Liver (tissue), 9 donors: ENCODE data around the gene AP1S3. TPM values are rescaled to one million over a fixed set of nuclear protein-coding genes. Genes with fewer than 3 reads are reported as not detected.

Experiments used
- DNase-seq: peaks from one replicate; pipeline ENCODE4 v3.0.0-alpha.2; 2017; ENCODE audit warnings: low spot score
- H3K27ac ChIP-seq, 2 donors: one replicate each; pipeline ENCODE4 v1.7.0; 2013; ENCODE audit warnings: inconsistent platforms in 2 of 2, low read length in 2 of 2, control low read depth in 1 of 2, low read depth in 1 of 2, mild to moderate bottlenecking in 1 of 2
- H3K27me3 ChIP-seq, 4 donors: one replicate each; pipeline versions ENCODE4 v1.6.1 to v1.7.0; 2013; ENCODE audit warnings: low read length in 3 of 4, inconsistent platforms in 1 of 4, mild to moderate bottlenecking in 1 of 4, moderate library complexity in 1 of 4; ENCODE audit not compliant: control insufficient read depth in 4 of 4, insufficient read depth in 4 of 4
- H3K36me3 ChIP-seq, 4 donors: one replicate each; pipeline versions ENCODE4 v1.6.1 to v1.7.0; 2013; ENCODE audit warnings: low read length in 3 of 4, mild to moderate bottlenecking in 3 of 4, low read depth in 1 of 4, moderate library complexity in 1 of 4; ENCODE audit not compliant: control insufficient read depth in 4 of 4, insufficient read depth in 3 of 4
- H3K4me1 ChIP-seq, 4 donors: one replicate each; pipeline versions ENCODE4 v1.6.1 to v1.7.0; 2013; ENCODE audit warnings: low read length in 3 of 4, mild to moderate bottlenecking in 3 of 4, moderate library complexity in 1 of 4; ENCODE audit not compliant: control insufficient read depth in 4 of 4, insufficient read depth in 4 of 4
- H3K4me3 ChIP-seq, 3 donors: one replicate each; pipeline versions ENCODE4 v1.6.1 to v1.7.0; 2013; ENCODE audit warnings: low read length in 3 of 3, control low read depth in 1 of 3, low read depth in 1 of 3, mild to moderate bottlenecking in 1 of 3
- H3K9ac ChIP-seq, 2 donors: one replicate each; pipeline ENCODE4 v1.7.0; 2013; ENCODE audit warnings: low read length in 2 of 2, mild to moderate bottlenecking in 2 of 2, moderate library complexity in 2 of 2, control low read depth in 1 of 2, low read depth in 1 of 2
- H3K9me3 ChIP-seq, 4 donors: one replicate each; pipeline versions ENCODE4 v1.6.1 to v1.7.0; 2013; ENCODE audit warnings: low read length in 3 of 4; ENCODE audit not compliant: control insufficient read depth in 4 of 4
- CTCF ChIP-seq: fragments of 150-350 bp; IDR thresholded peaks from 2 replicates; pipeline ENCODE4 v1.5.1; 2017; ENCODE audit warnings: improper control_type of control experiment, low read depth, low read length; ENCODE audit not compliant: missing input control
- EGR1 ChIP-seq, 2 donors: IDR thresholded peaks; 2 replicates each; pipeline ENCODE4 v1.6.1; 2016 to 2018; ENCODE audit warnings: antibody characterized with exemption in 2 of 2, low read depth in 2 of 2
- FOXA1 ChIP-seq: IDR thresholded peaks from 2 replicates; pipeline ENCODE4 v1.6.1; 2016; ENCODE audit warnings: antibody characterized with exemption
- FOXA2 ChIP-seq: IDR thresholded peaks from 2 replicates; pipeline ENCODE4 v1.6.1; 2016; ENCODE audit warnings: antibody characterized with exemption
- GABPA ChIP-seq, 2 donors: IDR thresholded peaks in 1 of 2; conservative IDR thresholded peaks in 1 of 2; 2 replicates each; pipeline ENCODE4 v1.6.1; 2016; ENCODE audit warnings: antibody characterized with exemption in 2 of 2, mild to moderate bottlenecking in 1 of 2, moderate library complexity in 1 of 2
- HNF4A ChIP-seq, 2 donors: conservative IDR thresholded peaks; 2 replicates each; pipeline ENCODE4 v1.6.1; 2016; ENCODE audit warnings: antibody characterized with exemption in 2 of 2, mild to moderate bottlenecking in 2 of 2
- HNF4G ChIP-seq: IDR thresholded peaks from 2 replicates; pipeline ENCODE4 v1.6.1; 2016; ENCODE audit warnings: antibody characterized with exemption
- JUND ChIP-seq, 2 donors: IDR thresholded peaks; 2 replicates each; pipeline ENCODE4 v1.6.1; 2016; ENCODE audit warnings: antibody characterized with exemption in 2 of 2
- MAX ChIP-seq: IDR thresholded peaks from 2 replicates; pipeline ENCODE4 v1.6.1; 2016; ENCODE audit warnings: antibody characterized with exemption
- NR2F2 ChIP-seq: IDR thresholded peaks from 2 replicates; pipeline ENCODE4 v1.6.1; 2016; ENCODE audit warnings: antibody characterized with exemption
- RAD21 ChIP-seq, 2 donors: IDR thresholded peaks; 2 replicates each; pipeline ENCODE4 v1.6.1; 2016; ENCODE audit warnings: antibody characterized with exemption in 2 of 2, mild to moderate bottlenecking in 2 of 2
- RXRA ChIP-seq, 2 donors: IDR thresholded peaks; 2 replicates each; pipeline ENCODE4 v1.6.1; 2017 to 2018; ENCODE audit warnings: antibody characterized with exemption in 2 of 2, mild to moderate bottlenecking in 1 of 2
- SP1 ChIP-seq: IDR thresholded peaks from 2 replicates; pipeline ENCODE4 v1.6.1; 2018; ENCODE audit warnings: antibody characterized with exemption, mild to moderate bottlenecking
- TAF1 ChIP-seq: conservative IDR thresholded peaks from 2 replicates; pipeline ENCODE4 v1.6.1; 2016; ENCODE audit warnings: antibody characterized with exemption, mild to moderate bottlenecking
- YY1 ChIP-seq: IDR thresholded peaks from 2 replicates; pipeline ENCODE4 v1.6.1; 2016; ENCODE audit warnings: antibody characterized with exemption, mild to moderate bottlenecking
- WGBS: extraction: QIAGEN DNeasy Blood & Tissue Kit; methylation state at CpG from one replicate; pipeline ENCODE4 v1.1.7; 2013; 5-methylcytosine and 5-hydroxymethylcytosine counted together
- polyA plus RNA-seq, 2 donors: library from polyadenylated mRNA; stranded (reverse) in 1 of 2; unstranded in 1 of 2; fragments of 200-250 nt in 1 of 2; fragments of >200 nt in 1 of 2; fragmentation: Nextera tagmentation in 1 of 2; extraction: Ambion mirVana in 1 of 2; gene quantifications; one replicate each; pipeline versions ENCODE4 v1.2.1 to v1.2.3, GENCODE V29; 2013 to 2015
- total RNA-seq, 2 donors: library from RNA; depleted of rRNA; stranded (reverse); fragments of >200 nt; gene quantifications; one replicate each; pipeline ENCODE4 v1.2.3, GENCODE V29; 2014
- TF ChIP-seq, protein P1 (sequence below): IDR thresholded peaks from 2 replicates; pipeline ENCODE4 v1.6.1; 2016; ENCODE audit warnings: antibody characterized with exemption, mild to moderate bottlenecking
- TF ChIP-seq, protein P2 (sequence below): IDR thresholded peaks from 2 replicates; pipeline ENCODE4 v1.6.1; 2016; ENCODE audit warnings: antibody characterized with exemption
- TF ChIP-seq, protein P3 (sequence below): IDR thresholded peaks from 2 replicates; pipeline ENCODE4 v1.6.1; 2016; ENCODE audit warnings: antibody characterized with exemption
- donor health status: healthy.
- donor health status: healthy.
- donor health status: healthy.
- donor health status: healthy.
- donor health status: healthy.

Gene AP1S3
- total and polyA plus RNA-seq, 4 donors = 1.1 to 3.8 (median 2.4) TPM

DNA sequence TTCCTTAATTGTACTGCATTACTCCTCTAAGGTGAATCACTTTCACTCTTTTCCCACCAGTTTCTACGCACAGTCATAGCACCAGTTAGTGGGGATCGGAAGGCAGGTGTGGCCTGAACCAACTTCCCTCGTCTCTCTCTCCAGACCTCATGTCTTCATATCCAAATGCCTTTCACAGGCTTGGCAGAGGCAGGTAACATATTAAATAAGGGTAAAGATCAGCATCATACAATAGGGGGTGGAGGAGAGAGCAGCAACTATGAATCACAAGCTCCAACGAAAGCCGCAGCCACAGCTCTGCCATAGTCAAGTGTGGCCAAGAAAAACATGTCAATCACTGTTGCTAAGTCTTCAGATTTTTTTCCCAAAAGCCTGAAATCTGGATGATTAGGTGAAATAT lies 40.3 kb downstream of the AP1S3 start (continued):
- TF ChIP-seq RAD21 (IDR thresholded peaks at IDR 0.05) = no peak

DNA sequence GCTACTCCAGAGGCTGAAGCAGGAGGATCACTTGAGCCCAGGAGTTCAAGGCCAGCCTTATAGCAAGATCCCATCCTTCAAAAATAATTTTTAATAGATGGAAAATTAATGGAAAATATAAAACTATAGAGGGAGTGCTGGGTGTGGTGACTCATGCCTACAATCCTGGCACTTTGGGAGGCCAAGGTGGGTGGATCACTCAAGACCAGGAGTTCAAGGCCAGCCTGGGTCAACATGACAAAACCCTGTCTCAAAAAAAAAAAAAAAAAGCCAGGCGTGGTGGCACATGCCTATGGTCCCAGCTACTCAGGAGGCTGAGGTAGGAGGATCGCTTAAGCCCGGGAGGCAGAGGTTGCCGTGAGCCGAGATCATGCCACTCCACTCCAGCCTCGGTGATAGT lies 48.0 kb downstream of the AP1S3 start:
- Histone ChIP-seq H3K27ac (no peak overlapping the region), H3K9ac (no peak overlapping the region)
- TF ChIP-seq HNF4G (no peak), NR2F2 (no peak), YY1 (no peak), JUND (IDR thresholded peaks at IDR 0.05) (no peak), FOXA2 (no peak), SP1 (no peak), HNF4A (conservative IDR thresholded peaks at IDR 0.05) (no peak), RAD21 (IDR thresholded peaks at IDR 0.05) (no peak), MAX (no peak), RXRA (IDR thresholded peaks at IDR 0.05) (no peak), CTCF (no peak), TAF1 (no peak)
- TF ChIP-seq, protein P1, sequence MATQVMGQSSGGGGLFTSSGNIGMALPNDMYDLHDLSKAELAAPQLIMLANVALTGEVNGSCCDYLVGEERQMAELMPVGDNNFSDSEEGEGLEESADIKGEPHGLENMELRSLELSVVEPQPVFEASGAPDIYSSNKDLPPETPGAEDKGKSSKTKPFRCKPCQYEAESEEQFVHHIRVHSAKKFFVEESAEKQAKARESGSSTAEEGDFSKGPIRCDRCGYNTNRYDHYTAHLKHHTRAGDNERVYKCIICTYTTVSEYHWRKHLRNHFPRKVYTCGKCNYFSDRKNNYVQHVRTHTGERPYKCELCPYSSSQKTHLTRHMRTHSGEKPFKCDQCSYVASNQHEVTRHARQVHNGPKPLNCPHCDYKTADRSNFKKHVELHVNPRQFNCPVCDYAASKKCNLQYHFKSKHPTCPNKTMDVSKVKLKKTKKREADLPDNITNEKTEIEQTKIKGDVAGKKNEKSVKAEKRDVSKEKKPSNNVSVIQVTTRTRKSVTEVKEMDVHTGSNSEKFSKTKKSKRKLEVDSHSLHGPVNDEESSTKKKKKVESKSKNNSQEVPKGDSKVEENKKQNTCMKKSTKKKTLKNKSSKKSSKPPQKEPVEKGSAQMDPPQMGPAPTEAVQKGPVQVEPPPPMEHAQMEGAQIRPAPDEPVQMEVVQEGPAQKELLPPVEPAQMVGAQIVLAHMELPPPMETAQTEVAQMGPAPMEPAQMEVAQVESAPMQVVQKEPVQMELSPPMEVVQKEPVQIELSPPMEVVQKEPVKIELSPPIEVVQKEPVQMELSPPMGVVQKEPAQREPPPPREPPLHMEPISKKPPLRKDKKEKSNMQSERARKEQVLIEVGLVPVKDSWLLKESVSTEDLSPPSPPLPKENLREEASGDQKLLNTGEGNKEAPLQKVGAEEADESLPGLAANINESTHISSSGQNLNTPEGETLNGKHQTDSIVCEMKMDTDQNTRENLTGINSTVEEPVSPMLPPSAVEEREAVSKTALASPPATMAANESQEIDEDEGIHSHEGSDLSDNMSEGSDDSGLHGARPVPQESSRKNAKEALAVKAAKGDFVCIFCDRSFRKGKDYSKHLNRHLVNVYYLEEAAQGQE = no peak
- TF ChIP-seq, protein P2, sequence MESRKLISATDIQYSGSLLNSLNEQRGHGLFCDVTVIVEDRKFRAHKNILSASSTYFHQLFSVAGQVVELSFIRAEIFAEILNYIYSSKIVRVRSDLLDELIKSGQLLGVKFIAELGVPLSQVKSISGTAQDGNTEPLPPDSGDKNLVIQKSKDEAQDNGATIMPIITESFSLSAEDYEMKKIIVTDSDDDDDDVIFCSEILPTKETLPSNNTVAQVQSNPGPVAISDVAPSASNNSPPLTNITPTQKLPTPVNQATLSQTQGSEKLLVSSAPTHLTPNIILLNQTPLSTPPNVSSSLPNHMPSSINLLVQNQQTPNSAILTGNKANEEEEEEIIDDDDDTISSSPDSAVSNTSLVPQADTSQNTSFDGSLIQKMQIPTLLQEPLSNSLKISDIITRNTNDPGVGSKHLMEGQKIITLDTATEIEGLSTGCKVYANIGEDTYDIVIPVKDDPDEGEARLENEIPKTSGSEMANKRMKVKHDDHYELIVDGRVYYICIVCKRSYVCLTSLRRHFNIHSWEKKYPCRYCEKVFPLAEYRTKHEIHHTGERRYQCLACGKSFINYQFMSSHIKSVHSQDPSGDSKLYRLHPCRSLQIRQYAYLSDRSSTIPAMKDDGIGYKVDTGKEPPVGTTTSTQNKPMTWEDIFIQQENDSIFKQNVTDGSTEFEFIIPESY = no peak

DNA sequence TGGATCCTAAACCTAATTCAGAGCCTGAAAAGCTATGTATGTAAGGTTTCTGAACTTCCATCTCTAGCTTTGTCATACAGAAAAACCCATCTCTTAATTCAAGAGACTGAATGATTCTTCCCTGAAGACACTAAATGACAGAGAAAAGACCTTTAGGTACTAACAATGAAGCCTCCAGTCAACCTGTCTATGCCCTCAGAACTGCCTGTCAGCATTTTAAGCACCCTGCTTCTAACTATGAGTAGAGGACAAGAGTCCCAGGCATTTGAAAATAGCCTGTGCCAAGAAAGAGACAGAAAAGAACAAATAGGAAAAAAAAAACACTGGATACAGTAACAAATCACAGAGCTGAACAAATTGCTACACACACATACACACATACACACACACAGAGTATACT lies 48.6 kb downstream of the AP1S3 start:
- no peaks in the 10 kb centered on the region for H3K9me3 ChIP-seq
- H3K4me1 ChIP-seq = no peaks in the 10 kb centered on the region
- no peak for DNase-seq
- H3K27me3 ChIP-seq = no peaks in the 10 kb centered on the region
- no peak overlapping the region for H3K27ac ChIP-seq
- no peaks in the 10 kb centered on the region for H3K36me3 ChIP-seq
- no peak overlapping the region for H3K9ac ChIP-seq
- no peak overlapping the region for H3K4me3 ChIP-seq
- TF ChIP-seq RAD21 (IDR thresholded peaks at IDR 0.05) (no peak), YY1 (no peak), RXRA (IDR thresholded peaks at IDR 0.05) (no peak), NR2F2 (no peak), HNF4G (no peak), EGR1 (IDR thresholded peaks at IDR 0.05; ENCODE audit: low read depth in 2 of 2) (no peak), HNF4A (conservative IDR thresholded peaks at IDR 0.05) (no peak), TAF1 (no peak), MAX (no peak), FOXA1 (no peak), JUND (IDR thresholded peaks at IDR 0.05) (no peak), FOXA2 (no peak), GABPA (IDR thresholded peaks at IDR 0.05 in 1 of 2, conservative IDR thresholded peaks at IDR 0.05 in 1 of 2) (no peak)
- TF ChIP-seq, protein P1 = no peak
- TF ChIP-seq, protein P3, sequence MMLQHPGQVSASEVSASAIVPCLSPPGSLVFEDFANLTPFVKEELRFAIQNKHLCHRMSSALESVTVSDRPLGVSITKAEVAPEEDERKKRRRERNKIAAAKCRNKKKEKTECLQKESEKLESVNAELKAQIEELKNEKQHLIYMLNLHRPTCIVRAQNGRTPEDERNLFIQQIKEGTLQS = no peak

More for the DNA sequence above, 48.0 kb downstream of the AP1S3 start:
- WGBS = 95% methylated on average over 6 of the region's 6 CpGs
- no peaks in the 10 kb centered on the region for H3K4me1 ChIP-seq
- no peaks in the 10 kb centered on the region for H3K27me3 ChIP-seq
- DNase-seq = no peak
- no peaks in the 10 kb centered on the region for H3K36me3 ChIP-seq
- no peaks in the 10 kb centered on the region for H3K9me3 ChIP-seq
- no peak overlapping the region for H3K4me3 ChIP-seq
